NB4 (cell line): ENCODE results near the gene PITPNM3.

Experiments used
- CTCF ChIP-seq: IDR thresholded peaks from one replicate; pipeline ENCODE4 v1.5.1; 2012; ENCODE audit warnings: low read depth, low read length
- MYC ChIP-seq: IDR thresholded peaks from 2 replicates; pipeline ENCODE4 v1.6.1; 2011; ENCODE audit warnings: low read depth, low read length
- POLR2A ChIP-seq: IDR thresholded peaks from 2 replicates; pipeline ENCODE4 v1.6.1; 2011; ENCODE audit warnings: mild to moderate bottlenecking; ENCODE audit not compliant: insufficient read length; ENCODE audit errors: extremely low read depth
- TF ChIP-seq, protein P1 (sequence below): IDR thresholded peaks from 2 replicates; pipeline ENCODE4 v1.6.1; 2011; ENCODE audit warnings: low read depth, low read length

GRCh38 chr17:6525731-6526130 lies 30.6 kb downstream of the PITPNM3 start:
- TF ChIP-seq CTCF (no peak), POLR2A (no peak), MYC (no peak)
- TF ChIP-seq, protein P1, sequence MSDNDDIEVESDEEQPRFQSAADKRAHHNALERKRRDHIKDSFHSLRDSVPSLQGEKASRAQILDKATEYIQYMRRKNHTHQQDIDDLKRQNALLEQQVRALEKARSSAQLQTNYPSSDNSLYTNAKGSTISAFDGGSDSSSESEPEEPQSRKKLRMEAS, result no peak
